Measurements from ENCODE around the gene NKPD1.

- no peak for TF ChIP-seq POLR2A (IDR thresholded peaks at IDR 0.05)
- TF ChIP-seq EP300 (IDR thresholded peaks at IDR 0.05) = no peak
- TF ChIP-seq, protein P1, sequence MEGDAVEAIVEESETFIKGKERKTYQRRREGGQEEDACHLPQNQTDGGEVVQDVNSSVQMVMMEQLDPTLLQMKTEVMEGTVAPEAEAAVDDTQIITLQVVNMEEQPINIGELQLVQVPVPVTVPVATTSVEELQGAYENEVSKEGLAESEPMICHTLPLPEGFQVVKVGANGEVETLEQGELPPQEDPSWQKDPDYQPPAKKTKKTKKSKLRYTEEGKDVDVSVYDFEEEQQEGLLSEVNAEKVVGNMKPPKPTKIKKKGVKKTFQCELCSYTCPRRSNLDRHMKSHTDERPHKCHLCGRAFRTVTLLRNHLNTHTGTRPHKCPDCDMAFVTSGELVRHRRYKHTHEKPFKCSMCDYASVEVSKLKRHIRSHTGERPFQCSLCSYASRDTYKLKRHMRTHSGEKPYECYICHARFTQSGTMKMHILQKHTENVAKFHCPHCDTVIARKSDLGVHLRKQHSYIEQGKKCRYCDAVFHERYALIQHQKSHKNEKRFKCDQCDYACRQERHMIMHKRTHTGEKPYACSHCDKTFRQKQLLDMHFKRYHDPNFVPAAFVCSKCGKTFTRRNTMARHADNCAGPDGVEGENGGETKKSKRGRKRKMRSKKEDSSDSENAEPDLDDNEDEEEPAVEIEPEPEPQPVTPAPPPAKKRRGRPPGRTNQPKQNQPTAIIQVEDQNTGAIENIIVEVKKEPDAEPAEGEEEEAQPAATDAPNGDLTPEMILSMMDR (IDR thresholded peaks at IDR 0.05) = no peak
Measured at GRCh38 chr19:45152504-45153338, 8.1 kb downstream of the NKPD1 start.
